GM18951 (cell line): ENCODE data around the gene ALKBH3.

Source experiments
- POLR2A ChIP-seq: IDR thresholded peaks from 4 replicates; pipeline ENCODE4 v1.6.1; 2011; ENCODE audit warnings: mild to moderate bottlenecking; ENCODE audit not compliant: insufficient read length, insufficient read depth; ENCODE audit errors: extremely low read depth
- in situ Hi-C: fragments of 300-500 bp; cut with MboI; formaldehyde crosslinking; loops from one replicate; pipeline ENCODE4 v1.12.0; 2022; ENCODE audit warnings: low sequenced_read_pairs, mixed read lengths, inconsistent platforms; ENCODE audit not compliant: unreplicated experiment

ALKBH3 gene

DNA sequence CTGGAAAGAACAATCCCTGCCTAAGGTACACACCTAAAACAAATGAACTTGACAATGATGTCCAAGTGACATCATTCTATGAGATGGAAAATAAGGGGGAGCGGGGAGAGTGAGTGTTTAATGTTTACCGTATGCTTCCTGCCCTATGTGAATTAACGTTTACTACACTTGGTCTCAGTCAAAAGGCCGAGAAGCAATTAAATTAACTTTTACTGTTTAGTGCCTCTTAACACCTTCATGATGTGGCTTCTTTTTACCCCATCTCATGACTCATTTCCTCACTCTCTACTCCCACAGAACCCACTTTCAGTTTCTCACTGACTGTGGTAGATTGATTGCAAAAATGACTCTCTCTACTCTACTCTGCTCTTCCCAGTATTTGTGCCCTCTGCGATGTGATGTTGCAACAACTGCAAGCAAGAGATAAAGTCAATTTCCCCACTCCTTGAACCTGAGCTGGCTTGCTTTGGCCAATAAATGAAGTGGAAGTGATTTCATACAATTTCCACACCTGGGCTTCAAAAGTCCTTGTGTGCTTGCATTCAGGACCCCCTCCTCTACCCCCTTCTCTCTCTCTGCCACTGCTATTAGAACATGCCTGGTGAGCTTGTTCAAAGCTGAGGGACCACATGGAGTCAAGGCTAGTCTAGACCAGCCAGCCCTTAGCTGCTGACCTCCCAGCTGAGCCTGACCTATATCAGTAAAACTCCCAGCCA, 11.6 kb upstream of the ALKBH3 start:
- no peak for TF ChIP-seq POLR2A
- in situ Hi-C loops: no loop called here

DNA sequence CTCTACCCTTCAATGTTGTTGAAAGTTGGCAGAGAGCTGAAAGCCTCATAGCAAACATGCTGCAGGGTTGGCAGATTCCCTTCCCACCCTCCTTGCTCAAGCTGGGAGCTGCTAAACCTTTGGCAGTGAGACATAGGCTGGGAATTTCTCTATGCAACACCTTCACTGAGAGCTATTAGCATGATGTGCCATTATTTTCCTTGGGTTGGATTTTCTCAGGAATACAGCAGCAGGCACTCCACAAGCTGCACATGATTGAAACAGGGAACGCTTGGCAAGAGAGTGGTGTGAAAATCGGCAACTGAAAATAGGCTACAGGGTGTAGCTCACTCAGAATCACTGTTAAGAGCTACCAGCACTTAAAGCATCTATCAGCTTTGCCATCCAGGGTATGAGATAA, 9.6 kb upstream of the ALKBH3 start:
- no peak for TF ChIP-seq POLR2A
- in situ Hi-C loops: no loop called here

DNA sequence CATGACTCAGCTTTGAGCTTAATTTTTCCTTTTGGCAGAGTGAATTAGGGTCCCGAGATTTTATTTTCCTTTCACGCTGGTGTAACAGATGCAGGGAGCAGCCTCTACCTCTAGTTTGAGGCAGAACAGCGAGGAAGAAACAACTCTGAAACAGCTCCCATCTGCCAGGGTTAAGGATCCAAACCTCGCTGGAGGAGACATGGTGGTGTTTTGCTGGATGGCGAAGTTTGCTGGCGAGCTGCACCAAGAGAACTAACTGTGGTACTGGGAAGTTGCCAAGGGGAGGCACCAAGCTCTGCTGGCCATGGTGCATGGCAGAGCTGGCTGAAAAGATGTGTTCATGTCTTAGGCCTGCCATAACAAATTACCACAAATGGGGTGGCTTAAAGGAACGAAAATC, 7.6 kb upstream of the ALKBH3 start:
- TF ChIP-seq POLR2A: no peak
- in situ Hi-C loops: no loop called here

DNA sequence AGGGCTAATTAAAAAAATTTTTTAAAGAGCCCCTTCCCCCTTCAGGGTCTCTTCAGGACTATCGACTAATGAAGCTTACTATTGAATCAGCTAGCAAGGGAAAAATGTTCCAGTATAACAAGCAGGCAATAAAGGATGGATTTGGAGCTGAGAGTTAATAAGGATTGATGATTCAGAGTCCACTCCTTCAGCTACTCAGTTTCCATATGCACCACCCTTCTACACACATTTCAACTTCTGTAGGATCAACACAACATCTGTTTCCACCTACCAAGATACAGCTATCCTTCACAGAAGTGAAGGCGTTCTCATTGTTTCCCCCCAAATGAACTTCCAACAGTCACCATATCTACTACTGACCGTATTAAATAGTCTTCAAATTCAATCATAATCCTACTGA, 6.6 kb upstream of the ALKBH3 start:
- in situ Hi-C loops: no loop called here
- no peak for TF ChIP-seq POLR2A

DNA sequence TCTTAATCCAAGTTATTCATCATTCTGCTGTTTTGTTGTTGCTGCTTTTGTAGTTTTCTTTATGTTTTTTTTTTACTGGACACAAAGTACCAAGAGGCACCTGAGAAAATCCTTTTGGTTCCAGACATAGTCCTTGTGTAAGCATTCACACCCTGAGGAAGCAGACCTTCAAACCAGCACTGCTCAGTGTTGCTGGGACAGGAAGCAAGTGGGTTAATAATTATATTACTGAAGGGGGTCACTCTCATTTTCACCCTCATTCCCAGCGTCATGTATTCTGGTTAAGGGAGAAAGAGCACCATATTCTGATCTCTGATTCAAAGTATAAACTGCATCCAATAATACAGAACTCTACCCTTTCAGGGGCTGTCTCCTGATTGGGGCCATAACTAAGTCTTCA, 5.9 kb upstream of the ALKBH3 start:
- in situ Hi-C loops: no loop called here
- no peak for TF ChIP-seq POLR2A

DNA sequence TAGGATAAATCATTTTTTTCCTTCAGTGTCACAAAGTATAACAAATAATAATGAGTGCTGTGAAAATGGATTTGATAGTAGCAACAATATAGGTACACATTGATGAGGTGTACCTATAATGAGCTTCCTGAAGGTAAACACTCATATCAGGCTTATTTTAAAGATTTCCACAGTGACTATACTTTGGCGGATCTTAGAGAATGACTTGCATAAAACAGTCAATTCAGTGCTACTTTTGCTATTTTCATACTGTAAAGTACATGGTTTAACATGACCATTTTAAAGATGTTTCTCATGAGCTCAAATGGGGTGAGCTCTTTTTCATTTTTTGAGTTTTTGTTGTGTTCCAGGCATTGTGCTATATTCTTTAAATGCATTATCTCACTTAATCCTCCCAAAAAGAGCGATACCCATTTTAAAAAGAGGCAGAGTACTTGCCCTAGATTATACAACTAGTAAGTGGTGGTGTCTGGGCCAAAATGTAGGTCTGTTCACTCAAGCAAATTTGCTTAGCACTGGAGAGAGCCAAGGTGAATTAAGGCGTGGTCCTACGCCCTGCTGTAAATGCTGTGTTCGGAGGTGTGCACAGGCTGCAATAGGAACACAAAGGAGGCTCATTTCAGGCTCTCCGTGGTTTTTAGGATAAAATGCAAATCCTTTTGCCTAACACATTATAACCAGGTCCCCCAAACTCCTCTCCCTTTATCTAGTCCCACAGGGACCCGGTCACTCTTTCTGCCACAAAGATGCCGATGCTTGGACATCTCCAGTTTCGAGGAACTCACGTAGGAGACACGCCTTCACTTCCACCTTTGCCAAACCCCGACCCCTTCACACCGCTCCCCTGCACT, 617 bp upstream of the ALKBH3 start:
- TF ChIP-seq POLR2A: no peak

DNA sequence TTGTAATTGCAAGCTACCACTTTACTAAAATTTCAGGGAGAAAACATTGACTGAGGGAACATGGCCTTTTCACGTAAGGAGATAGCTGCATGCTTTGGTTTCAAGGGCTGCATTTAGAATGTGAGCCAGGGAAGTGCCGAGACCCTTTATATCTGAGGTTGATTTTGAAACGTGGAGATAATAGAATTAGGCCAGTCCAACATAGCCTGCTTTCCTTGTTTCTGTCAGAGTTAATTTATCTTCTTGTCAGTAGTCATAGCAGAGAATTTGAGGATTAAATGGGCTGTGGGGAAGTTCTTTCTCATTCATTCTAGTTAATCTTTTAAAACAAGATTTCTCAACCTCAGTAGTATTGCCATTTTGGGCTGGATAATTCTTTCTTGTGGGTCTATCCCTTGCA, 12.2 kb downstream of the ALKBH3 start:
- in situ Hi-C loops: no loop called here
- no peak for TF ChIP-seq POLR2A

More for the DNA sequence above, 617 bp upstream of the ALKBH3 start:
- in situ Hi-C loops: no loop called here

DNA sequence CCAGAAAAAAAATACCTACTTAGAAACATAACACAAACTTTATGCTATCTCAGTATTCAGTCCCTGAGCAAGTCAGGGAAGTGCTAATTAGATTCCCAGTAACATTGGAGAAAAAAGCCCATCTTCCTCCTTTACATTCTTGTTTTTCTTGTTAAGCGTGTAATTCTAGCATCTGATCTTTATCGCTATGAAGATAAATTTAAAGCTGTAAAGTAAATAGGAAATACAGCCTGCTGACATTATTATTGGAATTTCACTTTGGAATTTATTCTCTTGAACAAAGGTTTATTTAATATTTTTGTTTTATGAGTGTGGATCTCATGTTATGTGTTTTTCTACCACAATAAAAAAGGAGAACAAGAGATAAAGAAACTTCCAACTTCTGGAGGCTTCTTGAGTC, 13.9 kb downstream of the ALKBH3 start:
- TF ChIP-seq POLR2A: no peak
- in situ Hi-C loops: no loop called here

DNA sequence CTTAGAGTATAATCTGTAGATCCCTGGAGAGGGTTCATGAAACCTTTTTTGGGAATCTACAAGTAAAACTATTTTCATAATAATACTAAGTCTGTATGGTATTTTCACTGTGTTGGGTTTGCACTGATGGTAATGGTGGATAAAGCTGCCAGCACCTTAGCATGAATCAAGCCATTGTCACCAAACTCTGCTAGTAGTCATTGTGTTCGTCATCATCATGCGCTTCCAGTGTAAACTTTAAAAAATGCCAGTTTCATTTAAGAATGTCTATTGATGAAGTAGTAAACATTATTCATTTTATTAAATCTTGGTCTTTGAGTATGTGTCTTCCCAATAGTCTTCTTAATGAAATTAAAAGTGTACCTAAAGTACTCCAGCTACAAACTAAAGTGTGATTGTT, 15.0 kb downstream of the ALKBH3 start:
- in situ Hi-C loops: no loop called here
- no peak for TF ChIP-seq POLR2A

DNA sequence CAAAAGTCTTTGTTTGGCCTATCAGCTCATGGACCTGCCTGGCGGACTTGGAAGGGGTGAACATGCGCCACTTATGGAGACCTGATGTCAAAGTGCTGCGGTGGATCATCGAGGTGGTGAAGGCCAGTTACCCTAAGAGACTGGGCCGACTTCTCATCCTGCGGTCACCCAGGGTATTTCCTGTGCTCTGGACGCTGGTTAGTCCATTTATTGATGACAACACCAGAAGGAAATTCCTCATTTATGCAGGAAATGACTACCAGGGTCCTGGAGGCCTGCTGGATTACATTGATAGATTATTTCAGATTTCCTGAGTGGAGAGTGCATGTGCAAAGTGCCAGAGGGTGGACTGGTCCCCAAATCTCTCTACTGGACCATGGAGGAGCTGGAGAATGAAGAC, 17.9 kb downstream of the ALKBH3 start:
- in situ Hi-C loops: no loop called here

DNA sequence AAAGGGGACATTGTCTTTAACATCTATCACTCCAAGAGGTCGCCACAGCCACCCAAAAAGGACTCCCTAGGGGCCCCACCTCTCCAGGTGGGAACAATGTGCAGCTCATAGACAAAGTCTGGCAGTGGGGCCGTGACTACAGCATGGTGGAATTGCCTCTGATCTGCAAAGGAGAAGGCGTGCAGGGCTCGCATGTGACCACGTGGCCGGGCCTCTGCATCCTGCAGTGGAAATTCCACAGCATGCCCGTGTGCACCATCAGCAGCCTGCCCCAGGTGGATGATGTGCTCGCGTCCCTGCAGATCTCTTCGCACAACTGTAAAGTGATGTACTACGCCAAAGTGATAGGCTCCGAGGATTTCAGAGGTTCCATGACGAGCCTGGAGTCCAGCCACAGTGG, 18.5 kb downstream of the ALKBH3 start:
- in situ Hi-C loops: no loop called here
- TF ChIP-seq POLR2A: no peak

More for the DNA sequence above, 17.9 kb downstream of the ALKBH3 start:
- TF ChIP-seq POLR2A: no peak

DNA sequence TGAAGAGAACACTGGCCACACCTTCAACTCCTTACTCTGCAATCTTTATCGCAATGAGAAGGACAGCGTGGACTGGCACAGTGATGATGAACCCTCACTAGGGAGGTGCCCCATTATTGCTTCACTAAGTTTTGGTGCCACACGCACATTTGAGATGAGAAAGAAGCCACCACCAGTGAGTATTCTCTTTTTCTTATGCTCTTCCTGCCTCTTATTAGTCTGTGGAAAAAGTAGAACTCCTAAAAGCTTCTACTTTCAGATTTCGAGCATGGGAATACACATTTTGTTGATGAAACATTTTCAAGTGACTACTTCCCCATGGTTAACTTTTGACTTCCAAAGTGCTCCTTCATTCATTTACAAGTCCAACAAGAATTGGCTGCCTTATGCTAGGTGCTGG, 20.9 kb downstream of the ALKBH3 start:
- TF ChIP-seq POLR2A: no peak
- in situ Hi-C loops: no loop called here

DNA sequence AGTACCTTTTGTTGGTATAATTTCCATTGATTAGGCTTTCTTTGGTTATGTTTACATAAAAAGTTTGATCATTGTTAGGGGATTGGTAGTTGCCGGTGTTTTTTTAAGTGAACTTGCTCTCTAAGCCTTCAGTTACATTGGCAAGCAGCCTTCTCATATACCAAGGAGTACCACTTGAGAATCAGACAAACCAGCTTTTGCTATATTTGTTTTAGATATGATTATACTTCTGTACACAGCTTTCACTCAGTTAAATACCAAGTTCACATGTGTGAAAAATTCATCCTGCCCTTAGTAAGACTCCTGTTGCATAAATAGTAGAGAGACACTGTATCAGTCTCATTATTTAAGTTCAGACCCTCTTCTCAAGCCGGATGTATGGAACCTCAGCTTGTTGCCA, 22.4 kb downstream of the ALKBH3 start:
- in situ Hi-C loops: no loop called here
- no peak for TF ChIP-seq POLR2A

DNA sequence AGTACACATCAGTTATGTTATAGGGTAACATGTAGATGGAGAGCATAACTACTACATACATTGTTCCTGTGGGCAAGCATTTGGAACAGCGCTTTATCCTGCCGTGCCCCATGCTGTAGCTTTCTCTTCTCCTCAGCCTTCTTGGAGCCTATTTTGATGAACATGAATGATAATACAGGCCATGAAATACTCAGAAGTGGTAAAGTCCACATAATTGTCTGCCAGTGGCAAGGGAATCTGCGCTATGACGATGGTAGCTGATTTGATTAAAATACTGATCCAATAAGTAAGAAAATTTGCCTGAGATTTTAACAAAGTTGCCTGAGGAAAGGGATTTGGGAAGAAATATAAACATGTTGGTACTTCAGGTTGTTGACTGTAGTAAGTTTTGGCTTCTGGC, 23.3 kb downstream of the ALKBH3 start:
- TF ChIP-seq POLR2A: no peak
- in situ Hi-C loops: no loop called here

DNA sequence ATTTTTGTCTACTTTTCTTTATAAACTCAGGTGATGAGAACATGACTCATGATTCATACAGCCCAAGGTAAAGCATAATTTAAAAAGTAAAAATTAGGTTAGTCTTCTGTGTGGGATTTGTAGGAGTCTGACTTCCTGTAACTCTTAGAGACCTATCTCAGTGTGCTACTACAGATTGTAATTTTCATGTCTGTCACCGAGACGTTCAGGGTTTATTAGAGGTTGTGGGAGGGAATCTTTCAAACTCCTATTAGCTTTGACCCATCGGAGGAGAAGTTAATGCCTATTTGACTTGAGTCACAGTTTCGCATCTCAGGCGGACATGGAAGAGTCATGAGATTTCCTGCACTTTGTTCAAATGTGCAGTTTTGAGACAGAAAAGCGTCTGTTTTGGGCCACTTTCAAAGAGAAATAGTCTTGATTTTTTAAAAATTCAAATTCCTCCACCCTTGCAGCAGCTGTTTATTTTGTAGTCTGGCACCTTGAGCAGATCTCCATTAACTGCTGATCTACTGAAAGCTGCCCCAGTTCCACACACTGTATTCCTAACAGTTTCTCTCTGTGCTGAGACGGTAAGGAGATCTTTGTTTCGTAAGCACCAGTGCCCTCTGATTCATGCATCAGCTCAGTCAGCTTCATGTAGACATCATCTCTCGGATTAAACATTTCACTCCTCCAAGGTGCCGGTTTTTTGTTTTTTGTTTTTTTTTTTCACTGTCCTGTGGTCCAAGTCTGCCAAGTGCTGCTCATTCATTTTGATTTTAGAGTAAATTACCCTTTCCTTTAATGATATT, 24.3 kb downstream of the ALKBH3 start:
- in situ Hi-C loops: no loop called here

More for the DNA sequence above, 24.3 kb downstream of the ALKBH3 start:
- no peak for TF ChIP-seq POLR2A
